HPDE6-E6E7 (cell line): ENCODE measurements around the gene NFRKB.
"Not testable (repeated sequence)": the region's sequence is repeated elsewhere in the genome, so short reads cannot be mapped to it uniquely, and the experiment has no call there.

Experiments
- DNase-seq: peaks from one replicate; pipeline ENCODE4 v3.0.0; 2011; ENCODE audit warnings: missing footprints; ENCODE audit errors: extremely low spot score

Gene NFRKB

DNA sequence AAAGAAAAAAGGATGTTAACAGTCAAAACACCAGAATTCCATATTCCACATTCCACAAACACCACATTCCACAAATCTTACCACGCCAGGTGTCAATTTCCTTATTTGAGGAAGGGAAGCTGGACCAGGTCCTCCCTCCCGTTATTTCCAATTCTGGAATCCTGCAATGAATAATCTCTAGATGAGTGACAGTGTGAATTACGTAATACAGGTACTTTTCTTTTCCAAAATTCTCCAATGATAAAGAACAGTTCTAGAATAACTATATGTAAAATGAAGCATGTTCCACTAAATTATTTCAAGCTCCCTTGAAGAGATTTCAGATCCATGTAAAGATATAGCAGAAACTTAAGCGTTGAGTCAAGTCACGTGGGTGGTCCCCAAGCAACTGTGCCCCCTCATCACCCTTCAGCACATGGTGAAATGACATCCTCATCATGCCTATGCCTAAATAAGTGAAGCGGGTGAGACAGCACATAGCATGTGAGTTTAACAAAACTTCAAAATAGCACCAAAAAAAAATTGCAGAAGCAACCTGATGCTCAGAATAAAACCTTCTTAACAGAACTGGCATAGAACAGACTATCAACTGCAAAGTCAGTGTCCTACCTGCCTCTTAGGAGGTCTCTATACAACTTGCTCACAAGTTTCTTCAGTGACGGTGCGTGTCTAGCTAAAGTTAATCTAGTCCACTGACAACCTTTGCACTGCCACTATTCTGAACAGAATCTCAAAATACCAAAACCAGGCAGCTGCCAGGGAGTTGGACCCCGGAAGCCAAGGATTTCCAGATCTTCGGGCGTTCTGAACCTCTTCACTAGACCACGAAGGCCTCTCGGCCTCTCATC, 876 bp downstream of the NFRKB start:
- DNase-seq, result no peak

GRCh38 chr11:129888451-129888850, 6.9 kb downstream of the NFRKB start:
- no peak for DNase-seq

GRCh38 chr11:129885381-129885780, 10.0 kb downstream of the NFRKB start:
- DNase-seq, result no peak

GRCh38 chr11:129884581-129884980, 10.8 kb downstream of the NFRKB start:
- no peak for DNase-seq

GRCh38 chr11:129881570-129882170, 13.7 kb downstream of the NFRKB start:
- peak; percentile 41 for DNase-seq

GRCh38 chr11:129880311-129880710, 15.1 kb downstream of the NFRKB start:
- no peak for DNase-seq

GRCh38 chr11:129871914-129872313, 23.5 kb downstream of the NFRKB start:
- no peak for DNase-seq

DNA sequence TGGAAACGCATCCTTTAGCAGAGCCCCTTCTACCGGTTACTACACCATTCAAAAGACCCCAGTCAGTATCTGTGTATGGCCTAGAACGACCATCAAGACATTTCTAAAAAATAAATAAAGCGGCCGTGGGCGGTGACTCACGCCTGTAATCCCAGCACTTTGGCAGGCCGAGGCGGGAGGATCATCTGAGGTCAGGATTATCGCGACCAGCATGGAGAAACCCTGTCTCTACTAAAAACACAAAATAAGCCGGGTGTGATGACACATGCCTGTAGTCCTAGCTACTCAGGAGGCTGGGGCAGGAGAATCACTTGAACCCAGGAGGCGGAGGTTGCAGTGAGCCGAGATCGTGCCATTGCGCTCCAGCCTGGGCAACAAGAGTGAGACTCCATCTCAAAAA, 26.8 kb downstream of the NFRKB start:
- DNase-seq, result not testable (repeated sequence)

DNA sequence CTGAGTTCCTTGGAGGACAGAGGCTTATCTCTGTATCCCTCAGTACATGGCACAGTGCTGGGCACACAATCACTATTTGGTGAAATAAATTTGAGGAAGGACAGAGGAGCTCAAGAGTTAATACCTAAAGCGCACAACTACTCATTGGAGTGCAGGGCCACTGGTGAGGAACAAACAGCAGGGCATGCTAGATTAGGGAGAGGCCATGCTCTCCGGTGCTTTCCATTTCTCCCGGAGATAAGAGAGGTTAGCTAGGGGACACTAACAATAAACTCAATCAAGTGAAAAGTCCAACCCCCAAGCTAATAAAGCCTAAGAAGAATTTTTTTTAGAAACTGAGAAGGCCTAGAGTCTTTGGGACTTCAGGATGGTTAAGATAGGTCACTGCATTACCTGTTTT, 29.1 kb downstream of the NFRKB start:
- DNase-seq, result no peak

DNA sequence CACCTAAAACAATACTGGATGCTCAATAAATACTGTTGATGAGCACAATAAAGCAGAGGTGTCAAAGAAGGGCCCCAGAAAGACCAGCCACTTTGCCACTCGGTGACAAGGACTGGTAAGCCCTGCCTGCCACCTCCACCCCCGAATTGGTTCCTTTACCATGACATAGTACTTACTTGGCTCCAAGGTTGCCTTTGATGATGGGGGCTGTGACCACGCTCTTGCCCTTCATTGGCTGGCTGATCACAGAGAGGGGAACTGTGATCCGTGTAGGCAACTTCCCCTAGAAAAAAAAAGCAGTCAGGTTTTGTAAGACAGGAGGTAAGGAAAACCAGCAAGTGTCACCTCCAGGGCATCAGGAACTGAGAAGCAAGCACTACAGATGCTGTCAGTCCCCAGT, 29.7 kb downstream of the NFRKB start:
- no peak for DNase-seq

GRCh38 chr11:129864811-129865210, 30.6 kb downstream of the NFRKB start:
- no peak for DNase-seq

DNA sequence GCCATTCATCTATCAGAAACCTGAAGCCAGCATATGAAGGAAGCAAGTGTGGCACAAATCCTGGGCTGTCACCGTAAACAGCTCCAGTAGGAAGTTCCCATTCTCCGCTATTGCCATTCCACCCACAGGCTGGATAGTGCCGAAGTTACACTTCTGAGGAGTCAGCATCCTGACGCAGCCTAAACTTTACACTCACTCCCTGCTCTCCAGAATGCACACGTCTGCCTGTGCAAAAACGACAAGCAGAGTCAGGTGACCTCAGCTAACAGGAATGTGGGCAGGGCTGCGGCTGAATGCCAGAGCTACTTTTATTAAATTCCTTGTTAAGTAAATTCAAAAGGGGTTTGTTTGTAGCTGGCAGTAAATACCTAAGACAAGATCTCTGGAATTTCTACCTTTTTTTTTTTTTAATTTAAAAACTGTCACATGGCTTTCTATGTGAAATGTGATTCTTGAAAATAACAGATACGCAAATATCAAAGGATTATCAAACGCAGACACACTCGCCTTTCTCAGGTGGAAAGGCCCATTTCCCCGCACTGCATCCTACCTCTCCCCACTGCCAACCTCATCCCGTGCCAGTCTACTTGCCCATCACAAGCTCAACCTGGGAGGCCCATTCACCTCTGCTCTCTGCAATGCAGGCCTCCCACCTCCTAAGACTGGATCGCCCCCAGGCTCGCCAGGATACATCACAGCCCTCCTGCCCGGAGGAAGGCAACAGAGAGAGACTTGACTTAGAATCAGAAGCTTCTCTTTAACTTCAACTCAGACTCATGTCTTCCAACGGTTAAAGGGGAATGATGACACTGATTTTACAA, 33.5 kb downstream of the NFRKB start:
- peak; percentile 97 for DNase-seq

- no peak for DNase-seq
Observed at GRCh38 chr11:129856036-129856435, 39.3 kb downstream of the NFRKB start.

DNA sequence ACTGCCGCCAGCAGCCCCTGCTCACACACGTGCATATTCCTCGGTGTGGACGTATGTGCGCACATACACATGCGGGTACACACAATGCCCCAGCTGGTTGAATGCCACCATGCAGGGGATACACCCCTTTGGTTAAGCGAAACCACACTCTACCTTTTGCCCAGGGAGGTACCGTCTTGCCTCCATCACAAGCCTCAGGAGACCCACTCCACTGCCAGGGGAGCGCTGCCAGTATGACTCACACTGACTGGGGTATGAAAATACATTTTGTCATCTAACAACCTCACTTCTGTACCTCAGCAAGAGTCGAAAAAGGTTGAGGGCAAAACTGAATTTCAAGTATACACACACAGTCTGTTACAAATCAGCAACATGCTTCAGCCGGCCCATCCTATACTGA, 40.3 kb downstream of the NFRKB start:
- no peak for DNase-seq

DNA sequence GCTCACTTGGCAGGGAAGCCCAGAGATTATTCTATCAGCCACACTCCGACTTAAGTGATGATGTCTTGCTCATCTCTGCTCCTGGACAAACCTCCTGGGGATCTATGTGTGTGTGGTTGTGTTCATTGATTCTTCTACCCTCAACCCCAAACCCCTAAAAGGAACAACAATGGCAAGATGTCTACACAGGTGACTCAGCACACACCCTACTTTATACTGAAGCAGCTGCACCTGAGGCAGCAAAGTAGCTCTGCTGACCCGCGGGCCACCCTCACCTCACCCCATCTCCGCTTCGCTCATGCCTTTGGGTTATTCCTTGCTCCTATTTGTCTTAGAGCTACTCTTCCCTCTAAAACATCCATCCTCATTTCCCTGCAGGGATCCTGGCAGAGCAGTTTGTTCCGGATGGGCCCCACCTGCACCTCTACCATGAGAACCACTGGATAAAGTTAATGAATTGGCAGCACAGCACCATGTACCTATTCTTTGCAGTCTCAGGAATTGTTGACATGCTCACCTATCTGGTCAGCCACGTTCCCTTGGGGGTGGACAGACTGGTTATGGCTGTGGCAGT, 41.1 kb downstream of the NFRKB start:
- DNase-seq, result peak; percentile 41

- peak; percentile 73 for DNase-seq
Observed at GRCh38 chr11:129853518-129854231, 41.7 kb downstream of the NFRKB start.

DNA sequence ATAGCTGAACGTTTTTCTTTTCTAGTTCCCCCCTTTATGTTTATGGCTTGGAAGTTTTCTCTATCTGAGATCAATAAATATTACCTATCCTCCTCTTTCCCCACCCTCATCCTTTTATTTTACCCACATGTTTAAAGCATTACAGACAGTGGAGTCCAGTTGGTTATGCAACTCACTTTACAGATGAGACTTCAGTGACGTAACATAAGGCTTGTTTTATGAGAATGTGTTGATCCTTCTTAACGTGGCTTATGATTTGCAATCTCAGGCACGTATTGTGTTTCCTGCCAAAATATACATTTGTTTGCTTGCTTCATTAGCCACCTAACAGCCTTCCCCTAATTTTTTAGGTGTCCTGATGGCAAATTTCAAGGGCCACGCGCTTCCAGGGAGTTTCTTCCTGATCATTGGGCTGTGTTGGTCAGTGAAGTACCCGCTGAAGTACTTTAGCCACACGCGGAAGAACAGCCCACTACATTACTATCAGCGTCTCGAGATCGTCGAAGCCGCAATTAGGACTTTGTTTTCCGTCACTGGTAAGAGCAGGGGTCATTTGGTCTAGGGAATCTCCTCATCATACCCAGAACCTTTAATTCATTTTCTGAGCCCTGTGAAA, 43.1 kb downstream of the NFRKB start:
- no peak for DNase-seq

DNA sequence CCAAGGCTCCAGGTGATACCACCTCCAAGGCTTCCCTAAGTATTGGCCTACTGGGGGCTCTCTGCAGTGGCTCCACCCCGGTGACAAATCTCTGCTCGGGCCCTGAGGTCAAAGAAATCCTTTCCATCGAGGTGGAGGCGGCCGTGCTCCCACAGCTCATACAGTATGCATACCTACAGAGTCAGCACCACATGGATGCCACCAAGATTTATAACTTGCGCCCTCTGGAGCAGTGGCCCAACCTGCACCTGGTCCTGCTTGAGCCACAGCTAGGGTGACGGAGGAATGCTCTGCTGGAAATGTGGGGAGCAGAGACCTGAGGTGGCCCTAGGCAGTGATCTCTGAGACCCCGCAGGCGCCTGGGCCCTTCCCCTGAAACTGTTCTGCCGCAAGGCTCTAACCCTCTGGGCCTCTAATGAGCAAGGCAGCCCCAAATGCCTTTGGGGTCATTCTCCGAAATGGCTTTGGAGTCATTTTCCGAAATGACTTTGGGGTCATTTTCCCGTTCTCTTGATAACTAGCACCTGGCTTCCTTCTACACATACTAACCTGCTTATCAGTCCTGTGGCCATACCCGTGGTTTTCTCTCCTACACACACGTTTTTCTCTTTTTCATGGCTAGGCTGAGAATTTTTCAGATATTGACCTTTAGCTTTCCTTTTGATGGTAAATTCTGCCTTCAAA, 45.8 kb downstream of the NFRKB start:
- DNase-seq, result no peak

DNA sequence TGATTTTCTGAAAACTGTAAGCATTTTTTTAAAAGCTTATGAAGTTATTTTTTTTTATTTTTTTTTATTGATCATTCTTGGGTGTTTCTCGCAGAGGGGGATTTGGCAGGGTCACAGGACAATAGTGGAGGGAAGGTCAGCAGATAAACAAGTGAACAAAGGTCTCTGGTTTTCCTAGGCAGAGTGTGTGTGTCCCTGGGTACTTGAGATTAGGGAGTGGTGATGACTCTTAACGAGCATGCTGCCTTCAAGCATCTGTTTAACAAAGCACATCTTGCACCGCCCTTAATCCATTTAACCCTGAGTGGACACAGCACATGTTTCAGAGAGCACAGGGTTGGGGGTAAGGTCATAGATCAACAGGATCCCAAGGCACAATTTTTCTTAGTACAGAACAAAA, 48.0 kb downstream of the NFRKB start:
- not testable (repeated sequence) for DNase-seq

DNA sequence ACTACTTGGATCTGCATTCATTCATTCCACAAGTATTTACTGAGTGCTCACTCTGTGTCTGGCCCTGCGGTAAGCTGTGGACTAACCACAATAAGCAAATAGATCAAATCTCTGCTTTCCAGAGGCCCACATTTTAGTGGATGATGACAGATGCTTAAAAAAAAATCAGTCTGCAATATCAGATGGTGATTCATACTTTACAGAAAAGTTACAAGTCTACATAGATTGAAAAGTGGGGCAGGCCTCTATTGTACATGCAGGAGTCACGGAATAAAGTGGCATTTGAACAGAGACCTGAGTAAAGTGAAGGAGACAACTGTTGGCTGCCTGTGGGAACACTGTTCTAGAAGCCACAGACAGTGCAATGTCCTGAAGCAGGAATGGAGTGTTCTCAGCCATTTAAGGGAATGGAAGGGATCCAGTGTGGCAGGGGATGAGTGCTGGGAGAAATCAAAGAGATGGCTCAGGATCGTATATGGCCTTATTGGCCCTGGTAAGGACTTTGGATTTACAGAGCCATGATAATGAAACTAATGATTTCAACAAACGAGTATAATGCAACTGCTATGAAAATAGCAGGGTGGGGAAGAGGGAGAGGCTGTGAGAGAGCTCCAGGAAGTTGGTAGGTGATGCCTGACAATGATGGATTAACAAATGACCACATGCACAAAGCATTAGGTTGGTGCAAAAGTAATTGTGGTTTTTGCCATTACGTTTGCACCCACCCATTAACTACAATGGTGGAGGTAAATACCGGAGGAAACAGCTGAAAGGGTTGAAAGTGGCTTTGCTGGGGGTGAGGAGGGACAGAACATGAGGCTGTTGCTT, 48.7 kb downstream of the NFRKB start:
- DNase-seq, result peak; percentile 63
